GM23338 (cell line): ENCODE data around the gene TIMP3. TPM values are rescaled to one million over a fixed set of nuclear protein-coding genes. Genes with fewer than 3 reads are reported as not detected.

Experiments
- ATAC-seq: fragments of 200-7000 bp; cut with Tn5 transposase; 3 replicates; pipeline ENCODE4 v1.9.1; 2020
- DNase-seq: peaks from one replicate; pipeline ENCODE4 v3.0.0-alpha.2; 2015; ENCODE audit warnings: low spot score
- H2AFZ ChIP-seq: fragments of 200-600 bp; sonication (generic); 2 replicates; pipeline ENCODE4 v1.8.0; 2016; ENCODE audit warnings: antibody characterized with exemption, mild to moderate bottlenecking, moderate library complexity
- H3F3A ChIP-seq: fragments of 200-600 bp; sonication (generic); replicated peaks from 2 replicates; pipeline ENCODE4 v1.8.0; 2017; ENCODE audit warnings: antibody characterized with exemption, mixed run types, low read depth
- H3K27ac ChIP-seq: fragments of 200-600 bp; sonication (generic); 2 replicates; pipeline ENCODE4 v1.6.1; 2016; ENCODE audit warnings: low read depth
- H3K27me3 ChIP-seq: fragments of 200-600 bp; sonication (generic); 2 replicates; pipeline ENCODE4 v1.8.0; 2016; ENCODE audit warnings: mild to moderate bottlenecking, mixed run types, moderate library complexity; ENCODE audit not compliant: insufficient read depth
- H3K36me3 ChIP-seq: fragments of 200-600 bp; sonication (generic); 2 replicates; pipeline ENCODE4 v1.8.0; 2016; ENCODE audit warnings: mild to moderate bottlenecking; ENCODE audit not compliant: insufficient read depth
- H3K4me1 ChIP-seq: fragments of 200-600 bp; sonication (generic); 2 replicates; pipeline ENCODE4 v1.8.0; 2016; ENCODE audit warnings: mild to moderate bottlenecking, moderate library complexity; ENCODE audit not compliant: insufficient read depth
- H3K4me2 ChIP-seq: fragments of 200-600 bp; sonication (generic); 2 replicates; pipeline ENCODE4 v1.7.1; 2017; ENCODE audit warnings: mixed run types
- H3K4me3 ChIP-seq: fragments of 200-600 bp; sonication (generic); 2 replicates; pipeline ENCODE4 v1.6.1; 2016; ENCODE audit warnings: mixed run types
- H3K79me2 ChIP-seq: fragments of 200-600 bp; sonication (generic); replicated peaks from 2 replicates; pipeline ENCODE4 v1.8.0; 2017; ENCODE audit warnings: mild to moderate bottlenecking; ENCODE audit not compliant: insufficient read depth
- H3K9me2 ChIP-seq: fragments of 200-600 bp; sonication (generic); 2 replicates; pipeline ENCODE4 v1.8.0; 2017; ENCODE audit not compliant: insufficient read depth
- H4K20me1 ChIP-seq: fragments of 200-600 bp; sonication (generic); replicated peaks from 2 replicates; pipeline ENCODE4 v1.8.0; 2017; ENCODE audit warnings: mild to moderate bottlenecking; ENCODE audit not compliant: insufficient read depth
- H3K27ac Mint-ChIP-seq: 2 replicates; pipeline ENCODE4 v1.8.0; 2020; ENCODE audit warnings: inconsistent platforms, mild to moderate bottlenecking, moderate library complexity, mixed read lengths
- H3K27me3 Mint-ChIP-seq: 3 replicates; pipeline ENCODE4 v1.8.0; 2022; ENCODE audit warnings: low read depth, mild to moderate bottlenecking, moderate library complexity, mixed read lengths, inconsistent platforms; ENCODE audit not compliant: insufficient read depth, poor library complexity
- H3K36me3 Mint-ChIP-seq: 3 replicates; pipeline ENCODE4 v1.8.0; 2021; ENCODE audit warnings: low read depth, mild to moderate bottlenecking, inconsistent platforms, moderate library complexity, mixed read lengths
- H3K4me1 Mint-ChIP-seq: 3 replicates; pipeline ENCODE4 v1.8.0; 2020; ENCODE audit warnings: mild to moderate bottlenecking, inconsistent platforms, mixed read lengths
- H3K4me3 Mint-ChIP-seq: 3 replicates; pipeline ENCODE4 v1.8.0; 2021; ENCODE audit warnings: moderate library complexity, mild to moderate bottlenecking, inconsistent platforms, mixed read lengths
- H3K9me3 Mint-ChIP-seq: 3 replicates; pipeline ENCODE4 v1.8.0; 2020; ENCODE audit warnings: moderate library complexity, mild to moderate bottlenecking, inconsistent platforms, mixed read lengths
- CREB1 ChIP-seq: fragments of 250-450 bp; sonication (Bioruptor Pico); IDR thresholded peaks from 2 replicates; pipeline ENCODE4 v1.5.0; 2020; ENCODE audit warnings: low read depth, mild to moderate bottlenecking, moderate library complexity
- CTCF ChIP-seq, 2 experiments: fragments of 200-600 bp in 1 of 2; sonication (generic) in 1 of 2; conservative IDR thresholded peaks; 2 replicates each; pipeline versions ENCODE4 v1.5.1 to v1.6.1; 2016 to 2017; ENCODE audit warnings: antibody characterized with exemption in 2 of 2, low read depth in 2 of 2, mild to moderate bottlenecking in 2 of 2, moderate library complexity in 1 of 2
- ETS1 ChIP-seq: IDR thresholded peaks from 2 replicates; pipeline ENCODE4 v1.6.1; 2016; ENCODE audit warnings: antibody characterized with exemption
- EZH2 ChIP-seq: fragments of 200-600 bp; sonication (generic); IDR thresholded peaks from one replicate; pipeline ENCODE4 v1.8.0; 2017; ENCODE audit warnings: antibody characterized with exemption, mild to moderate bottlenecking, low read depth; ENCODE audit not compliant: unreplicated experiment
- EZH2phosphoT487 ChIP-seq: fragments of 200-600 bp; sonication (generic); IDR thresholded peaks from one replicate; pipeline ENCODE4 v1.8.1; 2018; ENCODE audit warnings: antibody characterized with exemption; ENCODE audit not compliant: unreplicated experiment
- JUNB ChIP-seq: IDR thresholded peaks from one replicate; pipeline ENCODE4 v1.6.1; 2016; ENCODE audit warnings: antibody characterized with exemption; ENCODE audit not compliant: unreplicated experiment
- NANOG ChIP-seq: IDR thresholded peaks from 2 replicates; pipeline ENCODE4 v1.6.1; 2016; ENCODE audit warnings: antibody characterized with exemption, borderline replicate concordance
- POLR2AphosphoS5 ChIP-seq: IDR thresholded peaks from 2 replicates; pipeline ENCODE4 v1.6.1; 2016; ENCODE audit warnings: antibody characterized with exemption, low read depth
- REST ChIP-seq: IDR thresholded peaks from one replicate; pipeline ENCODE4 v1.6.1; 2018; ENCODE audit warnings: antibody characterized with exemption; ENCODE audit not compliant: unreplicated experiment
- STAT1 ChIP-seq: IDR thresholded peaks from one replicate; pipeline ENCODE4 v1.6.1; 2016; ENCODE audit warnings: antibody characterized with exemption; ENCODE audit not compliant: unreplicated experiment
- ZNF114 ChIP-seq: fragments of 250-450 bp; sonication (Bioruptor Pico); IDR thresholded peaks from 2 replicates; pipeline ENCODE4 v1.5.0; 2020; ENCODE audit warnings: mild to moderate bottlenecking, moderate library complexity
- ZNF331 ChIP-seq: fragments of 250-450 bp; sonication (Bioruptor Pico); IDR thresholded peaks from 2 replicates; pipeline ENCODE4 v1.5.0; 2020; ENCODE audit warnings: low read depth, mild to moderate bottlenecking, moderate library complexity
- ZNF462 ChIP-seq: fragments of 250-450 bp; sonication (Bioruptor Pico); IDR thresholded peaks from 2 replicates; pipeline ENCODE4 v1.5.0; 2020; ENCODE audit warnings: mild to moderate bottlenecking, moderate library complexity
- polyA plus RNA-seq: library from polyadenylated mRNA; unstranded; fragments of >200 nt; fragmentation: Nextera tagmentation; extraction: Ambion mirVana; gene quantifications from 2 replicates; pipeline ENCODE4 v1.2.1, GENCODE V29; 2016
- total RNA-seq: library from RNA; depleted of rRNA; stranded (reverse); fragments of >200 nt; shearing (Covaris generic); gene quantifications from 2 replicates; pipeline ENCODE4 v1.2.3, GENCODE V29; 2014

The TIMP3 gene
- total and polyA plus RNA-seq, 2 experiments from 2014 or later = 1.4 to 4.3 TPM

GRCh38 chr22:32841175-32841574 is 39.7 kb downstream of the TIMP3 start:
- Mint-ChIP-seq H3K36me3 (no peaks in the 10 kb centered on the region; the same call in 2 of the 3 replicates), H3K9me3 (no peaks in the 10 kb centered on the region), H3K27me3 (peaks cover 3% of the 10 kb centered on the region), H3K4me3 (no peak overlapping the region), H3K27ac (no peak overlapping the region), H3K4me1 (peaks cover 4% of the 10 kb centered on the region; the same call in 1 of the 3 replicates)
- TF ChIP-seq POLR2AphosphoS5 (no peak), CREB1 (CRISPR knock-in tag) (no peak), ZNF331 (CRISPR knock-in tag) (no peak), JUNB (no peak), ZNF462 (CRISPR knock-in tag) (no peak), NANOG (no peak), ZNF114 (CRISPR knock-in tag) (no peak), CTCF (conservative IDR thresholded peaks at IDR 0.05; ENCODE audit: low read depth in 2 of 2) (no peak), STAT1 (no peak), REST (no peak), ETS1 (no peak), EZH2 (no peak), EZH2phosphoT487 (no peak)
- Histone ChIP-seq H2AFZ (no peak overlapping the region), H3K4me3 (no peak overlapping the region), H4K20me1 (peaks cover 6% of the 10 kb centered on the region), H3K9me2 (no peaks in the 10 kb centered on the region), H3K79me2 (no peaks in the 10 kb centered on the region), H3K27ac (no peak overlapping the region), H3K4me2 (no peak overlapping the region), H3K27me3 (no peaks in the 10 kb centered on the region), H3K36me3 (no peaks in the 10 kb centered on the region), H3F3A (no peaks in the 10 kb centered on the region), H3K4me1 (no peaks in the 10 kb centered on the region)
- ATAC-seq (no peak; the same call in 2 of the 3 replicates), DNase-seq (no peak)
